HG03097 (cell line): ENCODE results near the gene ACTG2.
"Not testable (repeated sequence)": the region's sequence is repeated elsewhere in the genome, so short reads cannot be mapped to it uniquely, and the experiment has no call there.

Experiments used
- ATAC-seq: cut with Tn5 transposase; IDR thresholded peaks from one replicate; pipeline ENCODE4 v1.9.1; 2021; ENCODE audit not compliant: unreplicated experiment, low FRiP score

ACTG2 gene

DNA sequence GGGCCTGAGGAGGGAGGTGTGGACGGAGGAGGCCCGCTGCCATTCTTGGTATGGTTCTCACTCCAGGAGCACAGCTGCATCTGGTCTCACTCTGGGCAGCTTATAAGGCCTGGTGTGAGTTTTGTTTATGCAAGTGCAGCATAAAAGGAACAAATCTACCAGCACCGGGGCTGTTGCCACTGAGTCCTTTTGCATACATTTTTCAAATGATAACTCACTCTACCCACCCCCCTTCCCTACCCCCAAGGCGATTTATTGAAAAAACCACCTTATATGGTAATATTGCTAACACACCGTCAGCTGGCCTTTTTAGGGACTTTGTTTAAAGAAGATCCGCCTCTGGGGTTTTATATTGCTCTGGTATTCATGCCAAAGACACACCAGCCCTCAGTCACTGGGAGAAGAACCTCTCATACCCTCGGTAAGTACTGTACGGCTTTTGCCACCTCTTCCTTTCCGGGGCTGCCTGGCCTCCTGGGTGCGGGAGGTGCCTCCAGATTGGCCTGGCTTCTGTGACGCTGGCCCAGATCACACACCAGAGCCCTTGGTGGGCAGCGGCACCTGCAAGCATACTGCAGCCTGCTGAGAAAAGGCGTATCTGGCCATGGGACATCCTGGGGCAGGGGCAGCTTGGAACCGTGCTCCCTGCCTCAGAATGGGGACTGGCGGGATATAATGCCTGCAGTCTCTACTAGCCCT is at the start of gene ACTG2:
Gene ACTG2, plus strand, starts transcription at position 378 of the 699 bp plus-strand sequence. CDS start 8,304 bp downstream, outside the sequence.
- no peak for ATAC-seq

DNA sequence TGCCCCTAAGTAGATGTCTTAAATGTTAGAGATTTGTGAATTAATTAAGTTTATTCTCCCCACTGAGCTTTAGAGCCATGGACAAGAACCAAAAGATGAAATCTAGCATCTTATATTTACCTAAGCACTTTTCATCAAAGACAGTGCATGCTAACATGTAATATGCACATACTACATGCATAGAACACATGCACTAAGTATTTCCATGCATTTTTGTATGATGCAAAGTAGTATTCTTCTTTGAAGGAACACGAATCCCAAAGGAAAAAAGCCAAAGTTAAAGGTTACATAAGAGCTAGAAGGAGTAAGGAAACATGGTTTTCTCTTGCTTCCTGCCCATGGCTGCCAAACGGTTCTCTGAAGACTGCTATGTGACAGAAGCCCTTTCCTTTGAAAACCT is 48.7 kb upstream of the ACTG2 start:
- no peak for ATAC-seq

DNA sequence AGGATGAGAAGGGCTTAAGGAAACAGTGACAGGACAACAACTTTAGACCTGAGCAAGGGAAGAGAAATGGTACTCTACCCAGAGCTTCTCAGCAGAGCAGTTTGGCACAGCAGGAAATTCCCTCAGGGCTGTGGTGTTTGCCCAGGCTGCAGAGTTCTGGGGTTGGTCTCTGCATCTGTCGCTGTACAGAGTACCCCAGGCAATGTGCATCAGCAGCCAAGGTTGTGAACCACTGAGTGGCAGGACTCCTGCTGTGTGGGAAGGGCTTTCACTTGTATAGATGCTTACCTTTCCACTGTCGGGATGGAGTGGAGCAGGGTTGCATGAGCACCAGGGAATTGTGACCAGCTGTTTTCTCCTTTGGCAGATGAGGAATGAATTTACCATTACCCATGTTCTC is 42.8 kb upstream of the ACTG2 start:
- ATAC-seq = no peak

GRCh38 chr2:73851274-73851673 is 41.5 kb upstream of the ACTG2 start:
- no peak for ATAC-seq

DNA sequence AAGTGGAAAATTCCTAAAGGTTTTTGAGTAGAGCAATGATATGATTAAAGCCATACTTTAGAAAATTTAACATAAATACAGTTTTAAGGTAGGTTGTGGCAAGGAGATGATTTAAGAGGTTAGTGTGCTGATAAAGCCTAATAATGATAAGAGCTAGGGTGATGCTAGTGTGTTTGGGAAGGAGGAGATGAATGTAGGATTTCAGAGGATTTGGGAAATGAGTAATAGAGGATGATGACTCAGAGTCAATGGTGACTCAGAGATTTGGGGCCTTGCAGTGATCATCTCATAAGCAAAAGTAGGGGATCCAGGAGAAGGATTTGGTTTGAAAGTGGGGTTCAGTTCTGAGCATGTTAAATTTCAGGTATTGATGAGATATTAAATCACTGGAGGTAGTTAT is 40.8 kb upstream of the ACTG2 start:
- no peak for ATAC-seq

GRCh38 chr2:73855526-73855925 is 37.3 kb upstream of the ACTG2 start:
- ATAC-seq = no peak

DNA sequence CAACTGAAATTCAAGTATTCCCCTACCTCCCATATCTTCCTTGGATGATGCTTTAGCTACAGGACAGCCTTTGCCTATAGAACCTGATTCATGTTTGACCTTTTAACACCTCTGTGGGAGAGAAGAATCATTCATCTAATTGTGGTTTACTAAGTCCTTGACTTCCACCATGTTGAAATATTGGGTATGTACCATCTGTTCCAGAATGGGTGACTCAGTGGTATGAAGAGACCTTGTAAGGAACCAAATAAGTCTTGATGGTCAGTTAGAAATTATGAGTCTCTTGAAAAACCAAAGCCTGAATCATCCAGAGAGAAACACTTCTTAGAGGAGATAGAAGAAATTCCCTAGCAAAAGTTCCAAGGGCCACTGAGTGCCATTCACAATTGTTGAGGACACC is 36.6 kb upstream of the ACTG2 start:
- ATAC-seq = no peak

- no peak for ATAC-seq
These were observed 32.9 kb upstream of the ACTG2 start for GRCh38 chr2:73859721-73860586.

DNA sequence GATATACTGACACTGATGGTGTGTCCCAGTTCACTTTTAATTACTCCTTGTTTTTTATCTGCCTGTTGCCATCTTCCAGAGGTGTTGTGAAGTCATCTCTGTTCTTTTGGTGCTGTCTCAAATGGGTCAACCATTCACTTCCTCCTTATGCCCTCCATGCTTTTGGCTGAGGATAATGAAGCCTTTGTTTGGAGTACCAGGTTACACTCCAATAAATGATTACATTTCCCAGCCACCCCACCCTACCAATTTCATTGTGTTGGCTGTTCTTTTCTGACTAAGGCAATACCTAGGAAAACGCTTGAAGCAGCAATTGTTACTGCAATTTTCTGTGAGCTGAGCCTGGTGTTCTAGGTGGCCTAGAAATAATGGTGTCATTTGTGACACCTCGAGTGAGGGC is 29.8 kb upstream of the ACTG2 start:
- ATAC-seq = no peak

DNA sequence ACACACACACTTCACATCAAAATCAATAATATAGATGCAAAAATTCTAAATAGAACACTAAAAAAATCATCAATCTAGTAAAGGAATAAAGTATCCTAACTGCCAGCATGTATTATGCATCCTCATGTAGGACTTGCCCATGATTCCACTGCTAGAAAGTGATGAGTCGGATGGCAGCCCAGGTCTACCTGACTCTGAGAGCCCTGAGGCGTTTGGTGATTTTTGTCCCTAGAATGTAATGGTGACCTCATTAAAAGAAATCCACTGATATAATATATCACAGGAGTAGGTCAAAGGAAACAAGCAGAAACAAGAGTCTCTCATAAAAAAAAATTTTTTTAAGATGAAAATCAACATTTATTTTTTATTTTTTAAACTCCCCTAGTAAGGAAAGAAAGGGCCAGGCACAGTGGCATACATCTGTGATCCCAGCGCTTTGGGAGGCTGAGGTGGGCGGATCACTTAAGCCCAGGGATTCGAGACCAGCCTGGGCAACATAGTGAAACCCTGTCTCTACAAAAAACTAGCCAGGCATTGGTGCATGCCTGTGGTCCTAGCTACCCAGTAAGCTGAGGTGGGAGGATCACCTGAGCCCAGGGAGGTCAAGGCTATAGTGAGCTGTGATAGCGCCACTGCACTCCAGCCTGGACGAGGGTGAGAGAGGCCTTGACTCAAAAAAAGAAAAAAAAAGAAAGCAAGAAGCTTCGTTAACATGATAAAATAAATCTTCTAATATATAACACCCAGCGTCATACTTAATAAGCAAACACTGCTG is 24.4 kb upstream of the ACTG2 start:
- ATAC-seq = no peak

GRCh38 chr2:73870084-73870483 is 22.7 kb upstream of the ACTG2 start:
- no peak for ATAC-seq

DNA sequence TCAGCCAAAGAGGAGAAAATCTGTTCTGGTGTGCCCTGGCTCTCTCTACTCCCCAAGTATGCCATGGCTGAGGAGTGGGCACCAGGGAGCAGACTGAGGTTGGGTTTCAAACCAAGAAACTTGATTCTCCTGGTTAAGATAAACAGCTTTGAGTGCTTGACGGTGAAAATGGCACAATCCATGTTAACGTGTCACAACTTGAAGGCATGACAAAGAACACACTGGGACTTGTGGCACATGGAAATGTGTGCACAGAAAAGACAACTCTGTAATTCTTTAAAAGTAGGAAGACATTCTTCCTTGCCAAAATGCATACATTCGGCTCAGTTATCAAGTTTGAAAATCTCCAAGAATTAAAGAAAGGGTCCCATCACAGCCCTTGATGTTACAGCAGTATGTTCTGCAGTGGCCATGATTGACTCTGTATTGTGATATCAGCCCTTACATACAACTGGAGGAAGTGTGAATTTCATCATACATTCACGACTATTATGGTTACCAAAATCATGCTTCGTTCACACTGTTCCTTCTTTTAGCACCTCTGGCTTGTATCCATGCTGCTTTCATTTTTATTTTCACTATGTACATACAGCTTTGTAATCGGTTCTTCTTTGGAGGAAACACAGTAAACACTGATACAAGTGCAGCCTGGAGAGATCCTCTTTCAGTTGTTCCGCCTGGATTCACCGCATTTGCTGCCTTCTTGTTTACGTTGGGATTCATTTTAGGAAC is 15.6 kb upstream of the ACTG2 start:
- ATAC-seq = no peak

GRCh38 chr2:73877984-73878383 is 14.8 kb upstream of the ACTG2 start:
- not testable (repeated sequence) for ATAC-seq

- no peak for ATAC-seq
These were observed 7.4 kb upstream of the ACTG2 start for GRCh38 chr2:73885406-73885805.

- ATAC-seq = no peak
These were observed 6.5 kb upstream of the ACTG2 start for GRCh38 chr2:73886357-73886756.

GRCh38 chr2:73887596-73888353 is 5.0 kb upstream of the ACTG2 start:
- not testable (repeated sequence) for ATAC-seq

DNA sequence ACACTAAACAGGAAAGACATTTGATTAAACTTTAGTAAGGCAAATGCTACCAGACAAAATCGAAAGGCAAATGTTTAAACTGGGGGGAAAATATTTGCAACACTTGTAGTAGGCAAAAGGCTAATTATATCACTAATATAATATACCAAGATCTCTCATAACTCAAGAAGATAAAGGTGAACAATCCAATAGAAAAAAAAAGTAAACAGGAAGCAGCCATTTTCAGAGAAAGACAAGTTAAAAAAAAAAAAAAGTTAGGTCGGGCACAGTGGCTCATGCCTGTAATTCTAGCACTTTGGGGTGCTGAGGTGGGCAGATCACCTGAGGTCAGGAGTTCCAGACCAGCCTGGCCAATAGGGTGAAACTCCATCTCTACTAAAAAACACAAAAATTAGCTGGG is 4.4 kb upstream of the ACTG2 start:
- no peak for ATAC-seq

DNA sequence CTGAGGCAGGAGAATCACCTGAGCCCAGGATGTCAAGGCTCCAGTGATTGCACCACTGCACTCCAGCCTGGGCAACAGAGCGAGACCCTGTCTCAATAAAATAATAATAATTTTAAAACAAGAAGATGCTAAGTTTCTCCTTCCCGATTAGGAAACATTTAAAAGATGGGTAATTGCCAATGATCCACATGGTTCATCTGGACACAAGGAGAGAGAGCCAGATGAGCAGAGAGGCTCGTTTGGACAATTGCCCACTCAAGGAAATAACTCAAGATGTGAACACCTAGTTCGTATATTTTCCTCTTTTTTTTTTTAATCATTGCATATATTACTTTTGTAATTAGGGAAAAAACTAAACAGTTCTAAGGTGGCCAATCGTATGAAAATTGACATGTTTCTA is 3.6 kb upstream of the ACTG2 start:
- no peak for ATAC-seq

- no peak for ATAC-seq
These were observed 2.3 kb upstream of the ACTG2 start for GRCh38 chr2:73890301-73891092.
